Endothelial cell of umbilical vein (primary cell): ENCODE measurements around the gene TNFSF4. TPM values are rescaled to one million over a fixed set of nuclear protein-coding genes. Genes with fewer than 3 reads are reported as not detected.

Source experiments
- BruUV-seq: library from RNA; stranded (reverse); fragments of 400-500 nt; replicated peaks from 2 replicates; lab custom pipeline; 2021; lab: Mats Ljungman, UMichigan
- CTCF ChIA-PET: fragments of 300-600, 350-600 bp; sonication (Branson Sonifier 250); formaldehyde crosslinking; loops from one replicate; lab custom pipeline; 2021; ENCODE audit warnings: antibody characterized with exemption, inconsistent platforms; lab: Charles Lee
- POLR2A ChIA-PET: fragments of 300-600, 350-600 bp; sonication (Branson Sonifier 250); formaldehyde crosslinking; loops from one replicate; lab custom pipeline; 2021; ENCODE audit warnings: antibody characterized with exemption, inconsistent platforms; lab: Charles Lee
- DNase-seq: peaks from one replicate; pipeline ENCODE4 v3.0.0-alpha.2; 2011; ENCODE audit warnings: low read depth, low spot score
- FAIRE-seq: peaks from 2 replicates; lab custom pipeline; 2011; peaks lifted over from hg19 to GRCh38; lab: Jason Lieb, UNC
- H2AFZ ChIP-seq: 2 replicates; pipeline ENCODE4 v1.6.0; 2012; ENCODE audit warnings: low read depth, low read length, control low read depth, inconsistent platforms
- H3K27ac ChIP-seq: 2 replicates; pipeline ENCODE4 v1.5.1; 2011; ENCODE audit warnings: low read depth, mild to moderate bottlenecking, control low read depth, low read length, moderate library complexity; ENCODE audit not compliant: insufficient read depth
- H3K27me3 ChIP-seq, 2 experiments: 2 replicates each; pipeline versions ENCODE4 v1.6.0 to v1.6.1; 2011; ENCODE audit warnings: low read length in 2 of 2, mixed read lengths in 1 of 2; ENCODE audit not compliant: control insufficient read depth in 2 of 2, insufficient read depth in 2 of 2
- H3K36me3 ChIP-seq, 2 experiments: 2 replicates in 1 of 2; 3 replicates in 1 of 2; pipeline ENCODE4 v1.5.1; 2011; ENCODE audit warnings: low read length in 2 of 2, mild to moderate bottlenecking in 1 of 2, moderate library complexity in 1 of 2; ENCODE audit not compliant: control insufficient read depth in 2 of 2, insufficient read depth in 2 of 2; ENCODE audit errors: extremely low read depth in 1 of 2
- H3K4me1 ChIP-seq: 3 replicates; pipeline ENCODE4 v1.5.1; 2011; ENCODE audit warnings: mild to moderate bottlenecking, low read length; ENCODE audit not compliant: control insufficient read depth, insufficient read depth; ENCODE audit errors: extremely low read depth
- H3K4me2 ChIP-seq: 2 replicates; pipeline ENCODE4 v1.6.1; 2011; ENCODE audit warnings: low read length, control low read depth, mixed read lengths; ENCODE audit not compliant: insufficient read depth
- H3K4me3 ChIP-seq, 3 experiments: fragments of 200-600 bp in 1 of 3; sonication (generic), shearing (Covaris generic) in 1 of 3; replicated peaks in 1 of 3; 2 replicates each; pipeline ENCODE4 v1.5.1; 2011 to 2016; ENCODE audit warnings: control low read depth in 3 of 3, low read length in 3 of 3, mild to moderate bottlenecking in 2 of 3, inconsistent platforms in 1 of 3, low read depth in 1 of 3, moderate library complexity in 1 of 3; ENCODE audit not compliant: insufficient read depth in 1 of 3
- H3K79me2 ChIP-seq: 2 replicates; pipeline ENCODE4 v1.6.0; 2012; ENCODE audit warnings: low read length, inconsistent platforms; ENCODE audit not compliant: control insufficient read depth, insufficient read depth
- H3K9ac ChIP-seq: replicated peaks from 2 replicates; pipeline ENCODE3; 2011; ENCODE audit warnings: low read length, control low read depth; ENCODE audit not compliant: insufficient read depth; ENCODE audit errors: extremely low read depth
- H3K9me1 ChIP-seq: replicated peaks from 3 replicates; pipeline ENCODE4 v1.6.0; 2011; ENCODE audit warnings: mild to moderate bottlenecking, low read length; ENCODE audit not compliant: control insufficient read depth, insufficient read depth; ENCODE audit errors: extremely low read depth
- H3K9me3 ChIP-seq: replicated peaks from 2 replicates; pipeline ENCODE4 v1.5.1; 2012; ENCODE audit warnings: low read length, inconsistent platforms; ENCODE audit not compliant: control insufficient read depth, insufficient read depth
- H4K20me1 ChIP-seq: replicated peaks from 2 replicates; pipeline ENCODE3; 2011; ENCODE audit warnings: mild to moderate bottlenecking, low read length; ENCODE audit not compliant: control insufficient read depth, insufficient read depth; ENCODE audit errors: extremely low read depth
- CTCF ChIP-seq, 2 donors: IDR thresholded peaks; 1 replicate in 1 of 2; 2 replicates in 1 of 2; pipeline ENCODE4 v1.5.1; 2011; ENCODE audit warnings: low read length in 2 of 2, mild to moderate bottlenecking in 2 of 2, moderate library complexity in 2 of 2, control low read depth in 1 of 2, inconsistent platforms in 1 of 2, low read depth in 1 of 2; ENCODE audit not compliant: insufficient read depth in 1 of 2; ENCODE audit errors: extremely low read depth in 1 of 2
- EZH2 ChIP-seq: IDR thresholded peaks from 2 replicates; pipeline ENCODE4 v1.6.1; 2012; ENCODE audit warnings: borderline replicate concordance, low read depth, mild to moderate bottlenecking, moderate library complexity, low read length, inconsistent platforms; ENCODE audit not compliant: severe bottlenecking
- FOS ChIP-seq: IDR thresholded peaks from 2 replicates; pipeline ENCODE4 v1.6.1; 2011; ENCODE audit warnings: mild to moderate bottlenecking, low read length, moderate library complexity, borderline replicate concordance; ENCODE audit not compliant: insufficient read depth
- GATA2 ChIP-seq: IDR thresholded peaks from 2 replicates; pipeline ENCODE4 v1.7.0; 2011; ENCODE audit warnings: low read depth, mild to moderate bottlenecking, moderate library complexity, mixed read lengths, low read length; ENCODE audit not compliant: insufficient read length, insufficient read depth
- JUN ChIP-seq: IDR thresholded peaks from 2 replicates; pipeline ENCODE4 v1.6.1; 2011; ENCODE audit warnings: borderline replicate concordance, low read depth; ENCODE audit not compliant: insufficient read length, insufficient read depth
- MAX ChIP-seq: IDR thresholded peaks from 2 replicates; pipeline ENCODE4 v1.6.1; 2011; ENCODE audit not compliant: insufficient read depth, insufficient read length
- MYC ChIP-seq: IDR thresholded peaks from one replicate; pipeline ENCODE4 v1.6.1; 2011; ENCODE audit warnings: mild to moderate bottlenecking, low read depth, low read length
- POLR2A ChIP-seq: IDR thresholded peaks from 2 replicates; pipeline ENCODE4 v1.6.1; 2012; ENCODE audit warnings: low read depth, mild to moderate bottlenecking, control low read depth, low read length
- POLR2AphosphoS5 ChIP-seq: IDR thresholded peaks from 2 replicates; pipeline ENCODE4 v1.6.1; 2012; ENCODE audit warnings: low read depth, mild to moderate bottlenecking, control low read depth, low read length, moderate library complexity; ENCODE audit not compliant: insufficient read depth
- dilution Hi-C: fragments of 300-500 bp; cut with MboI; formaldehyde crosslinking; loops from one replicate; pipeline ENCODE4 v1.15.0; 2019; ENCODE audit warnings: low sequenced_read_pairs; ENCODE audit not compliant: extremely low pct_ligation_motif_present
- intact Hi-C: fragments of 100-400 bp; cut with micrococcal nuclease; formaldehyde crosslinking; loops from one replicate; pipeline ENCODE4 v1.10.0; 2022
- polyA plus RNA-seq, 4 experiments: library from polyadenylated mRNA; depleted of rRNA in 3 of 4; stranded (reverse) in 3 of 4; unstranded in 1 of 4; fragments of >200 nt; gene quantifications; 2 replicates each; pipeline versions ENCODE4 v1.2.1 to v1.2.3, GENCODE V29; 2011 to 2012; ENCODE audit warnings: missing spikeins in 1 of 4
- total RNA-seq: library from RNA; stranded (reverse); gene quantifications from 2 replicates; pipeline ENCODE4 v1.2.3, GENCODE V29; 2021

The TNFSF4 gene
- total and polyA plus RNA-seq, 2 donors (not counting 3 experiments of a cell fraction or from before 2014, with no cell fraction given), result 44.9 to 88.1 TPM

DNA sequence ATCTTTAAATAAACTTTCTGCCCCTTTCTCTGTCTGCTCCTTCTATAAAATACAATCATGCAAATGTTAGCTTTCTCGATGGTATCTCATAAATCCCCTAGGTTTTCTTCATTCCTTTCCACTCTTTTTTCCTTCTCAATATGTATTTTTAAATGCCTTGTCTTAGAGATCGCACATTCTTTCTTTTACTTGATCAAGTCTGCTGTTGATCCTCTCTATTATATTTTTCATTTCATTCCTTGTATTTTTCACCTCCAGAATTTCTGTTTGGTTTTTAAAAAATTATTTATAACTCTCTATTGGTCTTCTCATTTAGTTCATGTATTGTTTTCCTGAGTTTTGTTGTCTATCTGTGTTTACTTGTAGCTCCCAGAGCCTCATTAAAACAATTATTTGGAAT is 36.0 kb downstream of the TNFSF4 start:
- no peaks in the 10 kb centered on the region for H3K27me3 ChIP-seq
- no peak for FAIRE-seq
- POLR2A ChIA-PET, result no interaction called here
- H3K9me1 ChIP-seq, result no peaks in the 10 kb centered on the region
- no peak overlapping the region for H3K9ac ChIP-seq
- no peak overlapping the region for H3K27ac ChIP-seq
- H3K79me2 ChIP-seq, result no peaks in the 10 kb centered on the region
- no peaks in the 10 kb centered on the region for H4K20me1 ChIP-seq
- peaks cover 9% of the 10 kb centered on the region for H3K4me1 ChIP-seq
- BruUV-seq, result no TSS peak
- H3K4me3 ChIP-seq, result no peak overlapping the region
- CTCF ChIA-PET, result interaction anchor here (1.5 kb wide), 1 partner anchor 9 kb away, joined by 4 read pairs; no protein-coding TSS in a partner anchor
- no peaks in the 10 kb centered on the region for H3K36me3 ChIP-seq
- peaks cover 2% of the 10 kb centered on the region for H3K9me3 ChIP-seq
- intact Hi-C loops, result no loop called here
- H3K4me2 ChIP-seq, result no peak overlapping the region
- dilution Hi-C loops, result no loop called here
- no peak overlapping the region for H2AFZ ChIP-seq
- DNase-seq, result no peak
- TF ChIP-seq MYC (no peak), POLR2A (no peak), JUN (no peak), CTCF (IDR thresholded peaks at IDR 0.05; ENCODE audit: extremely low read depth in 1 of 2, insufficient read depth in 1 of 2, low read depth in 1 of 2, low read length in 2 of 2) (no peak), GATA2 (no peak), POLR2AphosphoS5 (no peak), EZH2 (no peak), MAX (no peak), FOS (no peak)
